SK-N-SH (cell line): ENCODE results near the gene C11orf68. TPM values are rescaled to one million over a fixed set of nuclear protein-coding genes. Genes with fewer than 3 reads are reported as not detected.

Experiments
- CTCF ChIA-PET: fragments of 300-600, 350-600 bp; formaldehyde crosslinking; extraction: SDS; loops from one replicate; lab custom pipeline; 2021; lab: Yijun Ruan, JAX
- POLR2A ChIA-PET: fragments of 350-600 bp; sonication (Branson Sonifier 250); formaldehyde crosslinking; extraction: SDS; loops from one replicate; lab custom pipeline; 2020; ENCODE audit warnings: antibody characterized with exemption, inconsistent platforms; lab: Yijun Ruan, JAX
- DNase-seq: peaks from one replicate; pipeline ENCODE4 v3.0.0; 2012
- H2AFZ ChIP-seq: fragments of 200-600 bp; sonication (generic); 2 replicates; pipeline ENCODE4 v1.8.1; 2016; ENCODE audit warnings: antibody characterized with exemption, mild to moderate bottlenecking, low read depth
- H3F3A ChIP-seq: fragments of 200-600 bp; sonication (generic); replicated peaks from 2 replicates; pipeline ENCODE3; 2016; ENCODE audit warnings: antibody characterized with exemption, mild to moderate bottlenecking; ENCODE audit not compliant: insufficient read depth
- H3K27ac ChIP-seq, 2 experiments: fragments of 200-500 bp in 1 of 2; fragments of 200-600 bp in 1 of 2; sonication (Bioruptor generic) in 1 of 2; sonication (generic), shearing (Covaris generic) in 1 of 2; 2 replicates each; pipeline versions ENCODE4 v1.5.1 to v1.6.1; 2014 to 2016; ENCODE audit warnings: low read depth in 2 of 2, inconsistent platforms in 1 of 2, low read length in 1 of 2, mild to moderate bottlenecking in 1 of 2, mixed read lengths in 1 of 2
- H3K27me3 ChIP-seq: fragments of 200-600 bp; sonication (generic), shearing (Covaris generic); 2 replicates; pipeline ENCODE4 v1.6.1; 2016; ENCODE audit warnings: mixed run types; ENCODE audit not compliant: insufficient read depth
- H3K36me3 ChIP-seq, 2 experiments: fragments of 200-500 bp in 1 of 2; fragments of 200-600 bp in 1 of 2; sonication (Bioruptor generic) in 1 of 2; sonication (generic) in 1 of 2; replicated peaks in 1 of 2; 2 replicates each; pipeline versions ENCODE3 to v1.5.1; 2014 to 2016; ENCODE audit warnings: low read length in 1 of 2, mild to moderate bottlenecking in 1 of 2; ENCODE audit not compliant: insufficient read depth in 2 of 2, control insufficient read depth in 1 of 2
- H3K4me1 ChIP-seq, 2 experiments: fragments of 200-500 bp in 1 of 2; fragments of 200-600 bp in 1 of 2; sonication (Bioruptor generic) in 1 of 2; sonication (generic), shearing (Covaris generic) in 1 of 2; 2 replicates each; pipeline versions ENCODE4 v1.5.1 to v1.6.1; 2014 to 2016; ENCODE audit warnings: low read depth in 1 of 2, low read length in 1 of 2, mixed run types in 1 of 2; ENCODE audit not compliant: insufficient read depth in 2 of 2, control insufficient read depth in 1 of 2
- H3K4me2 ChIP-seq: fragments of 200-600 bp; sonication (generic), shearing (Covaris generic); 2 replicates; pipeline ENCODE4 v1.6.1; 2017; ENCODE audit warnings: mixed run types
- H3K4me3 ChIP-seq, 2 experiments: fragments of 200-500 bp in 1 of 2; fragments of 200-600 bp in 1 of 2; sonication (Bioruptor generic) in 1 of 2; sonication (generic), shearing (Covaris generic) in 1 of 2; 2 replicates each; pipeline versions ENCODE4 v1.5.1 to v1.8.1; 2014 to 2016; ENCODE audit warnings: low read depth in 2 of 2, inconsistent platforms in 1 of 2, low read length in 1 of 2, mild to moderate bottlenecking in 1 of 2, mixed read lengths in 1 of 2, moderate library complexity in 1 of 2
- H3K79me2 ChIP-seq: fragments of 200-600 bp; sonication (generic); 2 replicates; pipeline ENCODE4 v1.8.1; 2017; ENCODE audit warnings: mild to moderate bottlenecking; ENCODE audit not compliant: insufficient read depth
- H3K9ac ChIP-seq: fragments of 200-600 bp; sonication (generic); 2 replicates; pipeline ENCODE4 v1.6.1; 2017; ENCODE audit warnings: mixed run types
- H3K9me2 ChIP-seq: fragments of 200-600 bp; sonication (generic); 2 replicates; pipeline ENCODE4 v1.6.1; 2017; ENCODE audit warnings: mixed run types
- H3K9me3 ChIP-seq: fragments of 200-600 bp; sonication (generic); 2 replicates; pipeline ENCODE4 v1.6.1; 2017; ENCODE audit warnings: mixed run types, mild to moderate bottlenecking, moderate library complexity
- H4K20me1 ChIP-seq: fragments of 200-600 bp; sonication (generic); 2 replicates; pipeline ENCODE4 v1.6.1; 2017; ENCODE audit warnings: mild to moderate bottlenecking, mixed run types; ENCODE audit not compliant: insufficient read depth
- ELF1 ChIP-seq: IDR thresholded peaks from 2 replicates; pipeline ENCODE4 v1.4.0; 2012
- JUND ChIP-seq: IDR thresholded peaks from 2 replicates; pipeline ENCODE4 v1.4.0; 2012
- MAX ChIP-seq: IDR thresholded peaks from 2 replicates; pipeline ENCODE4 v1.4.0; 2012; ENCODE audit warnings: low read depth
- NFIC ChIP-seq: IDR thresholded peaks from 2 replicates; pipeline ENCODE4 v1.4.0; 2012; ENCODE audit warnings: borderline replicate concordance
- PBX3 ChIP-seq: IDR thresholded peaks from 2 replicates; pipeline ENCODE4; 2012
- POLR2AphosphoS5 ChIP-seq: IDR thresholded peaks from 2 replicates; pipeline ENCODE4 v1.6.1; 2012; ENCODE audit warnings: low read depth, low read length
- REST ChIP-seq: IDR thresholded peaks from 2 replicates; pipeline ENCODE4 v1.6.1; 2012; ENCODE audit warnings: mild to moderate bottlenecking, low read depth, low read length, moderate library complexity
- RFX5 ChIP-seq: IDR thresholded peaks from 2 replicates; pipeline ENCODE4 v1.6.1; 2012; ENCODE audit warnings: mild to moderate bottlenecking, improper control_type of control experiment, low read length
- RXRA ChIP-seq: IDR thresholded peaks from 2 replicates; pipeline ENCODE4 v1.4.0; 2012; ENCODE audit warnings: low read depth, mild to moderate bottlenecking, borderline replicate concordance
- TEAD4 ChIP-seq: IDR thresholded peaks from 2 replicates; pipeline ENCODE4 v1.4.0; 2012; ENCODE audit warnings: mild to moderate bottlenecking, borderline replicate concordance; ENCODE audit not compliant: insufficient read depth
- WGBS: methylation state at CpG from one replicate; pipeline ENCODE4 v1.1.6; 2017; ENCODE audit warnings: low lambda C conversion rate; 5-methylcytosine and 5-hydroxymethylcytosine counted together
- polyA plus RNA-seq, 3 experiments: library from polyadenylated mRNA; depleted of rRNA; stranded (reverse); fragments of >200 nt; gene quantifications; 2 replicates each; pipeline ENCODE4 v1.2.3, GENCODE V29; 2012

C11orf68 gene
- polyA plus RNA-seq, 1 of the 3 experiments (the other 2 are of a cell fraction): 65.3 TPM

GRCh38 chr11:65885808-65886536 lies 32.9 kb downstream of the C11orf68 start (continued):
- TF ChIP-seq PBX3: no peak
- no peak for TF ChIP-seq POLR2AphosphoS5
- no peak for TF ChIP-seq RFX5
- TF ChIP-seq ELF1: no peak

GRCh38 chr11:65885231-65885630 lies 33.6 kb downstream of the C11orf68 start:
- no peak for TF ChIP-seq JUND
- no peak for TF ChIP-seq RFX5
- no peak for TF ChIP-seq POLR2AphosphoS5
- TF ChIP-seq RXRA: no peak
- no peak for TF ChIP-seq TEAD4
- no peak for TF ChIP-seq REST
- TF ChIP-seq NFIC: no peak
- TF ChIP-seq MAX: no peak
- Histone ChIP-seq H3K79me2 (peaks cover 39% of the 10 kb centered on the region), H4K20me1 (no peaks in the 10 kb centered on the region), H2AFZ (no peak overlapping the region), H3K36me3 (peaks cover 31 to 45% of the 10 kb centered on the region in 2 experiments), H3K27me3 (no peaks in the 10 kb centered on the region), H3K4me2 (no peak overlapping the region), H3K9ac (no peak overlapping the region), H3K27ac (no peak overlapping the region), H3K4me1 (peaks cover 24 to 32% of the 10 kb centered on the region in 2 experiments), H3K9me3 (no peaks in the 10 kb centered on the region), H3K4me3 (no peak overlapping the region), H3F3A (peaks cover 34% of the 10 kb centered on the region), H3K9me2 (no peaks in the 10 kb centered on the region)
- 89% methylated on average over 4 of the region's 7 CpGs for WGBS
- CTCF ChIA-PET: interaction anchor here (0.5 to 15.2 kb wide), 59 partner anchors 9 to 257 kb away, joined by 3 to 374 read pairs (median 4); partner anchors contain the start of genes AP5B1, BANF1, C11orf68 and CFL1
- POLR2A ChIA-PET: interaction anchor here (0.6 to 1.9 kb wide), 9 partner anchors 11 to 174 kb away, joined by 3 to 9 read pairs (median 4); partner anchors contain the start of gene MUS81
- no peak for DNase-seq
